ENCODE measurements around the gene ZC3HAV1.
A peak's percentile ranks its signal among the peaks of the same experiment; 100 is the strongest.
"Not testable (repeated sequence)": the region's sequence is repeated elsewhere in the genome, so short reads cannot be mapped to it uniquely, and the experiment has no call there.

The ZC3HAV1 gene

DNA sequence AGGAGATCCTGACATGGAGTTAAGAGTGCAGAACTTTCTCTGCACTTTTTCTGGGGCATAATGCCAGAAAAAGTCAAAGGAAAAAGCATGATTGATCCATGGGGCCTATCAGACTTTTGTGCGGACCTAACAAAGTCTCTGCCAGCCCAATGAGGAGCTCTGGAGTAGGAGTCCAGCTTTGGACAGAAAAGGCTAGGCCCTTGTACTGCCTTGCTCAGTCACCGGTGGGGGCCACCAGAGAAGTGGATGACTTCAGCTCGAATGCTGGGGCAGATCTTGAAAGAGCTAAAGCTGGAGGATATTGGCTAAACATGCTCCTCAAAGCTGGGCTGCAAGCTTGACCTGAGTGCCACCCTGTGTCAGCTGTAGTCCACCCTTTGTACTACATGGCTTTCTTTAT, 2.8 kb upstream of the ZC3HAV1 start:
- DNase-seq (ENCODE audit: low spot score), result no peak

DNA sequence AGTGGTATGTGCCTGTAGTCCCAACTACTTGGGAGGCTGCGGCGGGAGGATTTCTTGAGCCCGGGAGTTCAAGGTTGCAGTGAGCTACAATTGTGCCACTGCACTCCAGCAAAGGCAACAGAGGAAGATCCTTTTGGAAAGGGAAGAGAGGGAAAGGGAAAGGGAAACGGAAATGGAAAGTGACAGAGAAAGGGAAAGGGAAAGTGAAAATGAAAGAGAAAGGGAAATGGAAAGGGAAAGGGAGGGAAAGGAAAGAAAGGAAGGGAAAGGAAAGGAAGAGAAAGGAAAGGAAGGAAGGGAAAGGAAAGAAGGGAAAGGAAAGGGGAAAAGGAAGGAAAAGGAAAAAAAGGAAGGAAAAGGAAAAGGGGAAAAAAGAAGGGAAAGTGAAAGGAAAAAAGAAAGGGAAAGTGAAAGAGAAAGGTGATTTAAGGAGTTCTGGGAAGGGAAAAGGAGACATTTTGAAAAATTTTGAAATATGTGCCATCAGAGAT, 2.3 kb upstream of the ZC3HAV1 start:
- DNase-seq (ENCODE audit: low spot score), result no peak

DNA sequence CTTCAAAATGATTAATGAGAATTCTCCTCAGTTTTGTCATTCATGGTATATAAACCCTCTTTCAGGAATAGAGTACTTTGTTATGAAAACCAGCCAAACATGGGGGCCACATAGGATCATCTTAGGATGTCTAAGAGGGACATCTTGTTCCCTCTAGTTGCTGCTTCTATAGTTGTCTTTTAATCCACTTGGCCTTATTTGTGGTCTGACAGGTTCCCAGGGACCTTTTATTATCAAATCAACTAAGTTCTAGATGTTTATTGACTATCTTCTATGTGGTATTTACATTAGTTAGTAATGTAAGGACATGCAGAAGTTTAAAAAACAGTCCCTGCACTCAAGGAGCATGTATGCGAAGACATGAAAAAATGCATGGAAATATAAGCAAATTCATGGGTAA, 1.6 kb upstream of the ZC3HAV1 start:
- no peak for DNase-seq (ENCODE audit: low spot score)

DNA sequence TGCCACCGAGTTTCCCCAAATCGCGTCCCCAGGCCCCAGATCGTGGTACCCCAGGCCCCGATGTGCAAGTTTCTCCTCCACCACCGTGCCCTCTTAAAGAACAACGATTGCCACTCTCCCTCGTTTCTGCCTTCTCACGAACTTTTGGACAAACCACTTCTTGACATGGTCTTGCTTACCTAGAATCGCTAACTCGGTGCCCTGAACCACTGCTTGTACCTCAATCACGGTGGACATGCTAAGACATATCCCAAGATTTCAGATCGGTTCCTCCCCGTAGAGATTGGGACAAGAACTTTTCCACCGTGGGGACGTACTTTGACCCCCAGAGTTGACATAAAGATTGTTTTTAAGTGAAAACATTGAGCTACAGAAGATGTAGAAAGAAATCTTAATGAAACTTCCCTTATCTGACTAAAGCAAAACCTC, 477 bp upstream of the ZC3HAV1 start:
- no peak for DNase-seq (ENCODE audit: low spot score)

DNA sequence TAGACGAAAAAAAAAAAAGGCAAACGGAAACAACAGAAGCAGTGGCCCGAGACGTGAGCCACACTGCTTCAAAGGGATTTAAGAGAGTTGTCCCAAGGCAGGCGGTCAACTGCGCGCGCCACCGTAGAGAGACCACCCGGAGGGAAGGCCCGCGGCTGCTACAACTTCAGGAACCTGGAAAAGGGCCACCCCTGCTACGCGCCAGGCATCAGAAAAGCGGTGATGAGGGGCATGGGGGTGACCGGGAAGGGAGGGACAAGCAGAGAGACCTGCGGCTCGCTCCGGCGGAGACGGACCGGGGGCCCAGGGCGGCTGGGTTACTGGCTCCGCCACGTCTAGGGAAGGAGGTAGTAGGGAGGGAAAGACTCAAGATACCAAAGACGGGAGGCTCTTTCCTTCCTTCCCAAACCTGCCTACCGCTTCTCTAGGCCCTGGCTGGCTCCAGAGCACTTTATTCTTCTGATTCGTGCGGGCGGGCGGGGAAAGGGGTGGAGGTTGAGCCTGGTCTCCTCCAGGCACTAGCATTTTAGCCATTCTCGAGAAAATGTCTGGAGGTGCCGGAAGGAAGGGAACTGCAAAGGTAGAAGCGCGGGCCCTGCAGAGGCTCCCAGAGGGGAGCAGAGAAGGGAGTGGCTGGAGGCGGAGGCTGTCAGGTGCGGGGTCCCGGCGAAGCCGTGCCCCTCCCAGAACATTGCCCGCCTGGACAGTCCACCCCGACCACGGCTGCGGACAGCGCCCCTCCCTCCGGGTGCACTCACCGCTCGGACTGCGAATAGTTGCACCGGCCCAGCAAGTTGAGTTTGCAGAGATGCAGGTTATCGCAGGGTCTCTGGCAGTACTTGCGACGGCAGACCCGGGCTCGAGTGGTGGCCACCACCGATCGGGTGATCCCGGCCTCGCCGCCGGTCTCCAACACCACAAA, 993 bp downstream of the ZC3HAV1 start:
- DNase-seq (ENCODE audit: low spot score), result peak; percentile 60

DNA sequence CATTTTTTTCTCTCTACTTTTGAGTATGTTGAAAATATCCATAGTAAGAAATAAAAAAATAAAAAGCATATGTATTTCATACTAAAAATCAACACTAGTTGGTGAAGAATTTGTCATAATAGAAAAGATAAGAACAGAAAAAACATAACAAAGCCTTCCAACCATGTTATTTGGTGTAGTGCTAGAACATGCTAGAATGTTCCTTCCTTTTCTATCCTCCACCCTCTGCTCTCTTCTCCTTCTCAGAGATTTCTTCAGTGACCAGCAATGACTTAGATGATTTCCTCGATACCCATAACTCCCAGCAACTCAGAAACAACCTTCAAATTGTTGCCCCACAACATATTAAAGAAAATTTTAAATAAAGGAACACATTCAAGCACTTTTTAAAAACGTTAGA, 2.6 kb downstream of the ZC3HAV1 start:
- no peak for DNase-seq (ENCODE audit: low spot score)

DNA sequence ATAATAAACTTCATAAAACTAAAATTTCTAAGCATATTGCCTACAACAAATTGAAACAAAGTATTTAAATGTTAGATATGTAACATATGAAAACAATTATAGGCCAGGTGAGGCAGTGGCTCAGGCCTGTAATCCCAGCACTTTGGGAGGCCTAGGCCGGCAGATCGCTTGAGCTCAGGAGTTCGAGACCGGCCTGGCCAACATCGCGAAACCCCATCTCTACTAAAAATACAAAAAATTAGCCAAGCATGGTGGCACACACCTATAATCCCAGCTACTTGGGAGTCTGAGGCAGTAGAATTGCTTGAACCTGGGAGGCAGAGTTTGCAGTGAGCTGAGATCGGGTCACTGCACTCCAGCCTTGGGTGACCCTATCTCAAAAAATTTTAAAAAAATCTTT, 3.3 kb downstream of the ZC3HAV1 start:
- DNase-seq (ENCODE audit: low spot score), result not testable (repeated sequence)

DNA sequence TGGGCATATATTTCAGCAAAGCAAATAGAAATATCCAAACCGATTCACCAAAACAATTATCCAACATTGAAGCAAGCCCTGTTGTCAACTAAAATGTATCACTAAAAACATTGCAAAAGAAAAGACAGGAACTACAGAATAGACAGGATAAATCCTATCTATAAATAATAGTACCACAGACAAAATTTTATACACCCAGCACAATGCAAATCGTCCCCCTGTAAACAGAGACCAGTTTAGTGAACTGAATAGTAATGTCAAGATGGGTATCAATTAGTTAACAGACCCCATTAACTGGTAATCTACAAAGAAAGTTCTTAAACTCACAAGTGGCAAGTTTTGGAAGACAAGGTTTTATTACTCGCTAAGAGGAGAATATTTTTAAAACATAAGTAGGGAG, 4.0 kb downstream of the ZC3HAV1 start:
- no peak for DNase-seq (ENCODE audit: low spot score)

DNA sequence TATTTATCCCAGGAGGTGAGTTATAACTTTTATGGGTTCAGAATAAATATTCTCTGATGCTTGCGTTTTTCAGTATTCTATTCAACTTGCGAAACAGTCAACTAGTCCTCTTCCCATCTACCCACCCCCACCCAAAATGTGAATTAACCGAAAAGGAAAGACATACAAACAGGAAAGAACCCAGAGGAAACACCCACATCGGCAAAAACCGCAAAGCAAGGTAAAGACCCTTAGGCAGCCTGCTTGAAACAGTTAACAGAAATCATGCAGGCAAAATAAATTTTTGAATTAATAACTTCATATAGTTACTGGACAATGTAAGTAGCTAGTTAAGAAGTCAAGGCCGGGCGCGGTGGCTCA, 5.4 kb downstream of the ZC3HAV1 start:
- no peak for DNase-seq (ENCODE audit: low spot score)

DNA sequence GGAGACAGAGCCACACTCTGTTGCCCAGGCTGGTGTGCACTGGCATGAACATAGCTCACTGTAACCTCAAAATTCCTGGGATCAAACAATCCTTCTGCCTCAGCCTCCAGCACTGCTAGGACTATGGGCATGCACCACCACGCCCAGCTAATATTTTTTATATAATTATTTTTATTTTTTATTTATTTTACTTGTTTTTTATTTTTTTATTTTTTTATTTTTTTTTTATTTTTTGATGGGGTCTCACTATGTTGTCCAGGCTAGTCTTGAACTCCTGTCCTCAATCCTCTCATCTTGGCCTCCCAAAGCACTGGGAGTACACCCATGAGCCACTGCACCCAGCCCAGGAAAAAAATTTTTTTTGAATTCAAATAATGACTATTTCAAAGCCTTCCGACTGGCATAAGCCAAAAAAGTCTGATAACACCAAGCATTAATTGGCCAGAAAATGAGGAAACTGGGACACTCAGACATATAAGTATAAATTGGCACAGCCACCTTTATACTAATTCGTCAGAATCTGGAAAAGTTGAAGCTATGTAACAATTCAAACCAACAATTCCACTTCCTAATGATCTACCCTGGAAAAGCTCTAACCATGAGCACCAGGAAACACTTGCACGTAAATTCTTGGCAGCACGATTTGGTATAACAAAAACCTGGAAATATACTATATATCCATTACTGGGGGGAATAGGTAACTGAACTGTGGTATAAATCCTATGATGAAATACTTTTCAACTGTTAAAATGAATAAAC, 6.3 kb downstream of the ZC3HAV1 start:
- no peak for DNase-seq (ENCODE audit: low spot score)

DNA sequence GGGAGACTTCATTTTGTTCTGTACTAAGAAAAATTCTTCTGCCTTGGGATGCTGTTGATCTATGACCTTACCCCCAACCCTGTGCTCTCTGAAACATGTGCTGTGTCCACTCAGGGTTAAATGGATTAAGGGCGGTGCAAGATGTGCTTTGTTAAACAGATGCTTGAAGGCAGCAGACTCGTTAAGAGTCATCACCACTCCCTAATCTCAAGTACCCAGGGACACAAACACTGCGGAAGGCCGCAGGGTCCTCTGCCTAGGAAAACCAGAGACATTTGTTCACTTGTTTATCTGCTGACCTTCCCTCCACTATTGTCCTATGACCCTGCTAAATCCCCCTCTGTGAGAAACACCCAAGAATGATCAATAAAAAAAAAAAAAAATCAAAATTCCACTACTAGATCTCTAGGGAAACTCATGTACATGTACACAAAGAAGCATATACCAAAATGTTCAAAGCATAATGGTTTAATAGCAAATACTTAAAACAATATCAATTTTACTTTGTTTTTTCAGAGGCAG, 7.8 kb downstream of the ZC3HAV1 start:
- not testable (repeated sequence) for DNase-seq (ENCODE audit: low spot score)

DNA sequence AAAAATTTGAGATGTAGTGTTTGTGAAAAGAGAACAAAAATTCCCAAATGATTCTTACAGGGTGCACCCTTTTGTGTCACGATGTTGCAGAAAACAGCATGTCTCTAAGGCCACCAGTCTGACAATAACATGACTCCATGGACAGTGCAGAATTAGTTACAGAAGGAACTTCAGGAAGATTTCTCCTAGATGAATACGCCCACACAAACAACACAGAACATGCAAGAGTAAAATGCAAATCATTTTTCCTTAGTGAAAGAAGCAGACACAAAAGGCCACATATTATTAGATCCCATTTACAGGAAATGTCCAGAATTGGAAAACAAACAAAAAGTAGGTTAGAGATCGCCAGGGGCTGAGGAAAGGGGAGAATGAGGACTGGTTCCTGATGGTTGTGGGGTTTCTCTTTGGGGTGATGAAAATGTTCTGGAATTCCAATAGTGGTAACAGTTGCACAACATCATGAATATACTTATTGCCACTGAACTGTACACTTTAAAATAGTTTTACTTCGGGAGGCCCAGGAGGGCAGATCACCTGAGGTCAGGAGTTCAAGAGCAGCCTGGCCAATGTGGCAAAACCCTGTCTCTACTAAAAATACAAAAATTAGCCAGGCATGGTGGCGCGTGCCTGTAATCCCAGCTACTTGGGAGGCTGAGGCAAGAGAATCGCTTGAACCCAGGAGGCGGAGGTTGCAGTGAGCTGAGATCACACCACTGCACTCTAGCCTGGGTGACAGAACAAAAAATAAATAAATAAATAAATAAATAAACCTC, 10.2 kb downstream of the ZC3HAV1 start:
- no peak for DNase-seq (ENCODE audit: low spot score)

DNA sequence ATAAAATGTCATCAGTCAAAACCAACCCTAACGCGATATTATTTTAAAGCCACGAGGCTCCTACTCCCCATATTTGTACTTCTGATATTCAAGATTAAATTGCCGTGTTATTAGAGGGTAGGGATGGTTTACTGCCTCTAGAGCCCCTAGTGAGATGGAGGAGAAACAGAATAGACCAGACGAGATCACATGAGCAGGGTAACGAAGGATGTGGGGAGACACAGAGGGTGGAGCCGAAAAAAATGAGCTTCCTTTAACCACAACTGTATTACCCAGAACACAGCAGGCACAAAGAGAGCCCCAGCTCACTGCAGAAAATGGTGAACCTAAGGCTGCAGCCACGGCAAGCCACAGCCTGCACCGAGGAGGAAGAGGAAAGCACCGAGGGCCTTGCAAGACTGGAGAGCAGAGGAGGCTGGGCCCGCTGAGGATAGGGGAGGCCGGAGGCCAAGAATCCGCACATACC, 14.3 kb downstream of the ZC3HAV1 start:
- DNase-seq (ENCODE audit: low spot score), result no peak

DNA sequence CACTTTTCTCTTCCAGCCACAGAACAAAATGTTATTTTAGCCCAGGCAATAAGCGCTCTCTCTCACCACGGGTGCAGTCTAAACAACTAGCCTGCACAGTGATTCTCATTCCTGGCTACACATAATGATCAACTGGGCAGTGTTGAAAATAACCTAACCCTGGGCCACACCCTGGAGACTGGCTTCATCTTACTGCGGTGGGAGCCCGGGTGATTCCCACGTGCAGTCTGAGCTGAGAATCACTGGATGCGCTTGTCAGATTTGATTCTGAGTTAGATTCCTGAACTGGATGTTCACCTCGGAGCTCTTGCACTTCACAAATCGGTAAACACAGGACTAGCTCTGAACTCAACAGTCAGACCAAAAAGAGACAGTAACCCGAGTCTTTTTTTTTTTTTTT, 14.9 kb downstream of the ZC3HAV1 start:
- no peak for DNase-seq (ENCODE audit: low spot score)

DNA sequence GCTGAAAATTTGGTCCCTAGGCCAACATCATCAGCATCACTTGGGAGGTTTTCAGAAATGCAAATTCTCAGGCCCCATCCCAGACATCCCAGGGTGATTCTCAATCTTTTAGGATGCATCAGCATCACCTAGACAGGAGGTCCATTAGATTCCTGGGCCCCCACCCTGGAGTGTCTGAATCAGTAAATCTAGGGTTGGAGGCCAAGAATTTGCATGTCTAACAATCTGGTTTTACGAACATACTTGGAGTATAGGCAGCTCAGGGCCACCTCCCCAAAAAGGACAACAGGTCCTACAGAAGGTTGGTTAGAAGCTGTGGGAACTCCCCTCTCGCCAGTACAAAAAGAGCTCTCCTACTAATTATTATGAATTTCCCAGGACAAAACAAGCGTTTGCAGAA, 15.5 kb downstream of the ZC3HAV1 start:
- no peak for DNase-seq (ENCODE audit: low spot score)

DNA sequence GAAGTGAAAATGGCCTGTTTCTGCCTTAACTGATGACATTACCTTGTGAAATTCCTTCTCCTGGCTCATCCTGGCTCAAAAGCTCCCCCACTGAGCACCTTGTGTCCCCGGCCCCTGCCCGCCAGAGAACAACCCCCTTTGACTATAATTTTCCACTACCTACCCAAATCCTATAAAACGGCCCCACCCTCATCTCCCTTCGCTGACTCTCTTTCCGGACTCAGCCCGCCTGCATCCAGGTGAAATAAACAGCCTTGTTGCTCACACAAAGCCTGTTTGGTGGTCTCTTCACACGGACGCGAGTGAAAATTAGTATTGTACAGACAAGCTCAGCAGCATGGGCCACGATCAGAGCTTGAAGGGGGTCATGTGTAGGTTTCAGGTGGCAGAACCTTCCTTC, 16.0 kb downstream of the ZC3HAV1 start:
- not testable (repeated sequence) for DNase-seq (ENCODE audit: low spot score)

DNA sequence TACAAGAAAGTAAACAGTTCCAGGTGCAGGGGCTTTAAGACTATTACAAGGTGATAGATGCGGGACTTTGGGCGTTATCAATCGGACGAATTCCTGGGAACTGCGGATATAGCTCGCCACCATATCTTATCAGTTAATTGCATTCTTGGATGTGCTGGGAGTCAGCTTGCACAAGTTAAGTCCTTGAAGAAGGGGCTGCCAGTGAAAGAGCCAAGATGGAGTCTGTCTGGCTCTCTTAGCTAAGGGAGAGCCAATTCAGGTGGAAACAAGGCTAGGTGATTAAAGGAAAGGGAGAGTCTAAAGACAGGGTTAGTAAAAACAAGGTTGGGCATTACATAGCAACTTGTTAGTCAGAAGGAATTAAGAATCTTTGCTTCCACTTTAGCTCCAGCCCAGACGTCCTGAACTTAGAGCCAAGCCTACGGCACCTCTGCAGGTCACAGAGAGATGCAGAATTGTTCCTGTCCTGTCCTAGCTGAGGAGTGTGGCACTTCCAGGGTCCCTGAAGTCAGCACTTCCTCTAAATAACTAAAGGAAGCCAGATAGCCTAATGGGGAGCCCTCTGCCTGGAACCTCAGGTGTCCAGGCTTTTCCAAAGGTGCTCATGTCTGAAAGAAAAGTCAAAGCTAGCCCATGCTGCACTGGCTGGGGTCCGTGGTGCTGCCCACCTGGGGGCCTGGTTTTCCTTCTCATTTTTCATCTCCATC, 17.3 kb downstream of the ZC3HAV1 start:
- DNase-seq (ENCODE audit: low spot score), result no peak

DNA sequence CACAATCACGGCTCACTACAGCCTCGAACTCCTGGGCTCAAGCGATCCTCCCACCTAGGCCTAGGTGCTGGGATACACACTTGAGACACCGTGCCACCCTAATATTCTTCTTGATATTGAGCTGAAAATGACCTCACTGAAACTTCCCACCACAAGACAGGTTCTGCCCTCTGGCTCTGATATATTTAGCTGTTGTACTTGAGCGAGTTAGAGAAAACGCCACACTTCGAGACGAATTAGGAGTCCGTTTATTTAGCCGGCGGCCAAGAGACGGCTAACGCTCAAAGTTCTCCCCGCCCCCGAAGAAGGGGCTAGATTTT, 17.9 kb downstream of the ZC3HAV1 start:
- no peak for DNase-seq (ENCODE audit: low spot score)

DNA sequence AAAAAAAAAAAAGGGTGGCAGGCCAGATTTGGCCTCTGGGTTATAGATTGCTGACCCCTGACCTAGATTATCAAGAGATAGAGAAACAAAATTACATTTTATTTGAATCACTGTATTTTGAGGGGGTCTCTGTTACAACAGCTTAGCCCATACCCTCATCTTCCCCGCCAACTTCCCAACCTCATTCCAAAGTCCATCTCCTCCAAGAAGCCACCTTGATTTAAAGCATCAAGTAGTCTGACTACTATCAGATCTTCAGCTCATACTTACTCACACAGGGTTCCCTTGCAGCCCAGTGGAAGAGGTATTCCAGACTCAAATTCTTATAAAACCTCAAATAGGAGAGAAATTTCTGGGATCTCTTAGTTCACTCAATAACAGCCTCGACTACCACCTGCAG, 20.4 kb downstream of the ZC3HAV1 start:
- no peak for DNase-seq (ENCODE audit: low spot score)

DNA sequence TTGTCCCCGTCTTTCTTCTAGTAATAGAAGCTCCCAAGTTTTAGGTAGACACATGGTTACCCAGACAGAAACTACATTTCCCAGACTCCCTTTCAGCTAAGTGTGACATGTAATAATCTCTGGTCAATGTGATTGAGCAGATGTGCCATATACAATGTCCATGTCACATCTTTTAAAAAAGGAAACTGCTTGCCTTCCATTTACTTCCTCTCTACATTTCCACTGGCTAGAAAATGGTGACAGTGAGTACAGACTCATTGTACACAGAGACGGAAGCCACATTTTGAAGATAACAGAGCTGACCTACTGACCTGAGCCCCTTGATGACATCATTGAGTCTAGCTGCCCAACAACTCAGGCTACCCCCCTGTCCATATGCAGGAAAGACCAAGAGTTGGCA, 21.3 kb downstream of the ZC3HAV1 start:
- no peak for DNase-seq (ENCODE audit: low spot score)

DNA sequence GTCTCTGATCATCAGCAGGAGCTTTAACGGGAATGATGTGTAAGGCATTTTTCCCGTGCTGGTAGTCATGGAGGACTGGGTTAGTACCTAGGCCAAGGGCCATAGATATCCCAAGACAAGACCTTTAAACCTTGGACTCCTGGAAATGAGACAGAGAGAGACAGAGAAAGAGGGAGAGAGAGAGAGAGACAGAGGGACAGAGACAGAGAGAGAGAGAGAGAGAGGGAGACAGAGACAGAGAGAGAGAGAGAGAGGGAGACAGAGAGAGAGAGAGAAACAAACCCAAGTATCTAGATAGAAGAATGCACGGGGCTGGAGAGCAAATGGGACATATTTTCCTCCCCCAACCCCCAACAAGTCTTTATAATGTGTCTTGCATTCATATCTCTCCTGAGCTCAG, 22.3 kb downstream of the ZC3HAV1 start:
- no peak for DNase-seq (ENCODE audit: low spot score)

DNA sequence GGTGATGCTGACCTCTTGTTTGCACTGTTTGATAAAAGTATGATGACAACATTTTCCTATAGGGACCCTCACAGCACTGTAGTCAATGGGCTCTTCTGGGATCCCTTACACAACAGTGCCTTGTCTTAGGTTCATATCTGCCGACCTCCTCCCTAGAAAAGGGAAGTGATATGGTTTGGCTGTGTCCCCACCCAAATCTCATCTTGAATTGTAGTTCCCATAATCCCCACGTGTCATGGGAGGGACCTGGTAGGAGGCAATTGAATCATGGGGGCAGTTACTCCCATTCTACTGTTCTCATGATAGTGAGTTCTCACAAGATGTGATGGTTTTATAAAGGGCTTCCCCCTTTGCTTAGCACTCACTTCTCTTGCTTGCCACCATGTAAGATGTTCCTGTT, 23.1 kb downstream of the ZC3HAV1 start:
- no peak for DNase-seq (ENCODE audit: low spot score)
